Smooth muscle cell (in vitro differentiated cells): ENCODE data around the gene CREB3L2. TPM values are rescaled to one million over a fixed set of nuclear protein-coding genes. Genes with fewer than 3 reads are reported as not detected.
"Not testable (repeated sequence)": the region's sequence is repeated elsewhere in the genome, so short reads cannot be mapped to it uniquely, and the experiment has no call there.

Source experiments
- DNase-seq: peaks from one replicate; lab custom pipeline; 2025; ENCODE audit not compliant: unreplicated experiment; lab: John Stamatoyannopoulos, UW
- H2AFZ ChIP-seq: fragments of 200-600 bp; sonication (generic); 2 replicates; pipeline ENCODE4 v1.6.0; 2016; ENCODE audit warnings: antibody characterized with exemption, low read depth, mild to moderate bottlenecking
- H3F3A ChIP-seq: fragments of 200-600 bp; sonication (generic); 2 replicates; pipeline ENCODE4 v1.6.0; 2017; ENCODE audit warnings: antibody characterized with exemption, low read depth
- H3K27ac ChIP-seq: fragments of 200-600 bp; sonication (generic); 2 replicates; pipeline ENCODE4 v1.5.1; 2016; ENCODE audit warnings: low read depth, mild to moderate bottlenecking
- H3K27me3 ChIP-seq: fragments of 200-600 bp; sonication (generic); 2 replicates; pipeline ENCODE4 v1.6.1; 2016; ENCODE audit warnings: low read depth, mild to moderate bottlenecking
- H3K36me3 ChIP-seq: fragments of 200-600 bp; sonication (generic); 2 replicates; pipeline ENCODE4 v1.5.1; 2016; ENCODE audit warnings: low read depth
- H3K4me1 ChIP-seq: fragments of 200-600 bp; sonication (generic); 2 replicates; pipeline ENCODE4 v1.5.1; 2016; ENCODE audit warnings: low read depth
- H3K4me2 ChIP-seq: fragments of 200-600 bp; sonication (generic); 2 replicates; pipeline ENCODE4 v1.6.0; 2016; ENCODE audit warnings: mild to moderate bottlenecking
- H3K4me3 ChIP-seq: fragments of 200-600 bp; sonication (generic); 2 replicates; pipeline ENCODE4 v1.5.1; 2016; ENCODE audit warnings: mild to moderate bottlenecking
- H3K79me2 ChIP-seq: fragments of 200-600 bp; sonication (generic); 2 replicates; pipeline ENCODE4 v1.6.0; 2016; ENCODE audit warnings: low read depth, mild to moderate bottlenecking
- H3K9ac ChIP-seq: fragments of 200-600 bp; sonication (generic); 2 replicates; pipeline ENCODE4 v1.6.0; 2016; ENCODE audit warnings: low read depth
- H3K9me3 ChIP-seq: fragments of 200-600 bp; sonication (generic); replicated peaks from 2 replicates; pipeline ENCODE4 v1.5.1; 2016; ENCODE audit warnings: low read depth
- H4K20me1 ChIP-seq: fragments of 200-600 bp; sonication (generic); 2 replicates; pipeline ENCODE4 v1.6.0; 2016; ENCODE audit warnings: low read depth
- WGBS: methylation state at CpG from one replicate; pipeline ENCODE4 v1.1.7; 2016; ENCODE audit warnings: low lambda C conversion rate; 5-methylcytosine and 5-hydroxymethylcytosine counted together
- polyA plus RNA-seq: library from polyadenylated mRNA; unstranded; fragments of >200 nt; fragmentation: Nextera tagmentation; extraction: Ambion mirVana; gene quantifications from 2 replicates; pipeline ENCODE4 v1.2.1, GENCODE V29; 2016
- total RNA-seq: library from RNA; depleted of rRNA; stranded (reverse); fragments of >200 nt; gene quantifications from 2 replicates; pipeline ENCODE4 v1.2.3, GENCODE V29; 2014
- TF ChIP-seq, protein P1 (sequence below): fragments of 200-600 bp; sonication (generic); IDR thresholded peaks from 2 replicates; pipeline ENCODE4 v1.5.1; 2017; ENCODE audit warnings: borderline replicate concordance, mild to moderate bottlenecking, antibody characterized with exemption; ENCODE audit not compliant: insufficient read depth, poor library complexity, severe bottlenecking

CREB3L2 gene
- total and polyA plus RNA-seq, 2 experiments from 2014 or later = 27.4 to 69.1 TPM

DNA sequence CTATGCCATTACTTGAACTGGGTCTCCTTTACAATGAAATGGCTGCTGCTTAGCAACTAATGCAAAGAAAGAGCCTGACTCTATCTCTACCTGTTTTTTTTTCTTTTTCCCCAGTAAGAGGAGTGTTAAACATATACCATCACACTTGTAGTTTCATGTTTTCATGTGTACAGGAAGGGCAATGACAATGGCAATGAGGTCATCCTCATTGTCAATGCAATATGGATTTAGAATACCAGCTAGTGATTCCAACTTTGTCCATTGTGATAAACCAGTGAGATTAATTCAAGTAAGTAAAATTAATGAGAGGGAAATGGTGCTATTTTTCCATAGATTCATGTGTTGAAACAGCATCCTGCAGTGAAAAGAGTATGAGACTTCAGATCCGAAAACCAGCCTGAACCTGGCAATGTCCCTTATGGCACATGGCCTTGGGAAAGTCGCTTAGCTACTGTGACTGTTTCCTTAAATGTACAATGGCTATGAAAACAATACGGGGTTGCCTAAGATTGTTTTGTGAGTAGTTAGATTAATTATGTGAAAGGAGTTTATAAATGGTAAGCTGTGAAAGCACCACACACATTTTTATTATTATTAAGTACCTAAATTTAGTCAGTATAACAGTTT, 166.3 kb downstream of the CREB3L2 start:
- Histone ChIP-seq H4K20me1 (no peaks in the 10 kb centered on the region), H3K4me1 (peaks cover 14% of the 10 kb centered on the region), H3K4me2 (no peak overlapping the region), H3K4me3 (no peak overlapping the region), H2AFZ (no peak overlapping the region), H3F3A (no peaks in the 10 kb centered on the region), H3K79me2 (no peaks in the 10 kb centered on the region), H3K9me3 (no peaks in the 10 kb centered on the region), H3K27ac (no peak overlapping the region), H3K27me3 (no peaks in the 10 kb centered on the region), H3K9ac (no peak overlapping the region), H3K36me3 (no peaks in the 10 kb centered on the region)
- no peak for DNase-seq
- TF ChIP-seq, protein P1, sequence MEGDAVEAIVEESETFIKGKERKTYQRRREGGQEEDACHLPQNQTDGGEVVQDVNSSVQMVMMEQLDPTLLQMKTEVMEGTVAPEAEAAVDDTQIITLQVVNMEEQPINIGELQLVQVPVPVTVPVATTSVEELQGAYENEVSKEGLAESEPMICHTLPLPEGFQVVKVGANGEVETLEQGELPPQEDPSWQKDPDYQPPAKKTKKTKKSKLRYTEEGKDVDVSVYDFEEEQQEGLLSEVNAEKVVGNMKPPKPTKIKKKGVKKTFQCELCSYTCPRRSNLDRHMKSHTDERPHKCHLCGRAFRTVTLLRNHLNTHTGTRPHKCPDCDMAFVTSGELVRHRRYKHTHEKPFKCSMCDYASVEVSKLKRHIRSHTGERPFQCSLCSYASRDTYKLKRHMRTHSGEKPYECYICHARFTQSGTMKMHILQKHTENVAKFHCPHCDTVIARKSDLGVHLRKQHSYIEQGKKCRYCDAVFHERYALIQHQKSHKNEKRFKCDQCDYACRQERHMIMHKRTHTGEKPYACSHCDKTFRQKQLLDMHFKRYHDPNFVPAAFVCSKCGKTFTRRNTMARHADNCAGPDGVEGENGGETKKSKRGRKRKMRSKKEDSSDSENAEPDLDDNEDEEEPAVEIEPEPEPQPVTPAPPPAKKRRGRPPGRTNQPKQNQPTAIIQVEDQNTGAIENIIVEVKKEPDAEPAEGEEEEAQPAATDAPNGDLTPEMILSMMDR = no peak
- 91% methylated on average over 3 of the region's 3 CpGs for WGBS

DNA sequence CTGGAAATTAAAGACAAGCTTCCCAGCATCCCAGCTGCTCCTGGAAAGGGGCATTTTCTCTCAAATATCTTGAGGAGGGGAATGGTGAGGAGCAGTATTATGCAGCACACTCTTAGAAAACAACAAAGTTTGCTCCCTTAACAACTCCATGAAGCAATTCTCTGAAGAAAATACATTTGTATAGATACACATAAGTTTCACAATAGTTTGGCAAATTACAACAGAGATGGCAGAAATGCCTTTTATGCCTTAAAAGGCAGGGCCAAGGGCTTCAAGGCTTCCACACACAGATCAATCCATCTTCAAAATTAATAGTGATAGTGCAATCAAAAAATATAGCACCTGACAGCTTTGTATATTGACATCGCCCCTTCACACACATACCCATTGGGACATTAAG, 167.3 kb downstream of the CREB3L2 start:
- Histone ChIP-seq H3K27ac (no peak overlapping the region), H3K4me1 (peaks cover 6% of the 10 kb centered on the region), H3K4me3 (no peak overlapping the region), H3F3A (no peaks in the 10 kb centered on the region), H3K27me3 (no peaks in the 10 kb centered on the region), H4K20me1 (no peaks in the 10 kb centered on the region), H3K9me3 (no peaks in the 10 kb centered on the region), H2AFZ (no peak overlapping the region), H3K4me2 (no peak overlapping the region), H3K79me2 (no peaks in the 10 kb centered on the region), H3K36me3 (no peaks in the 10 kb centered on the region), H3K9ac (no peak overlapping the region)
- DNase-seq = no peak
- WGBS = 100% methylated on average over 1 of the region's 1 CpG
- TF ChIP-seq, protein P1 = no peak

DNA sequence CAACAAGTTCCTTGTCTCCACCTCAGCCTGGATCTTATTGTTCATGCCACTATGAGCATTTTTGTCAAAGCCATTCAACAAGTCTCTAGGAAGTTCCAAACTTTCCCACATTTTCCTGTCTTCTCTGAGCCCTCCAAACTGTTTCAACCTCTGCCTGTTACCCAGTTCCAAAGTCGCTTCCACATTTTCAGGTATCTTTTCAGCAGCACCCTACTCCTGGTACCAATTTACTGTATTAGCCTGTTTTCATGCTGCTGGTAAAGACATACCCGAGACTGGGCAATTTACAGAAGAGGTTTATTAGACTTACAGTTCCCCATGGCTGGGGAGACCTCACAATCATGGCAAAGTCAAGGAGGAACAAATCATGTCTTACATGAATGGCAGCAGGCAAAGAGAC, 168.9 kb downstream of the CREB3L2 start:
- H3K79me2 ChIP-seq, H3K4me2 ChIP-seq, H3K36me3 ChIP-seq, H2AFZ ChIP-seq, H4K20me1 ChIP-seq, H3K9ac ChIP-seq, H3K27ac ChIP-seq, H3K4me1 ChIP-seq, H3K9me3 ChIP-seq, H3K27me3 ChIP-seq, H3F3A ChIP-seq, H3K4me3 ChIP-seq, DNase-seq: not testable (repeated sequence)
- WGBS = 95% methylated on average over 2 of the region's 2 CpGs

DNA sequence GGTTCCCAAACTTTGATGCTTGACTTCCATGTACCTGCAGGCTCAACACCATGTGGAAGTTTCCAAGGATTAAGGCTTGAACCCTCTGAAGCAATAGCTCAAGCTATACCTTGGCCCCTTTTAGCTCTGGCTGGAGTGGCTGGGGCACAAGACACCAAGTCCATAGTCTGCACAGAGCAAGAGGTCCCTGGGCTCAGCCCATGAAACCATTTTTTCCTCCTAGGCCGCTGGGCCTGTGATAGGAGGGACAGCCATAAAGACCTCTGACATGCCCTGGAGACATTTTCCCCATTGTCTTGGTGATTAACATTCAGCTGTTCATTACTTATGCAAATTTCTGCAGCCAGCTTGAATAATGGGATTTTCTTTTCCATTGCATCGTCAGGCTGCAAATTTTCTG, 169.5 kb downstream of the CREB3L2 start:
- Histone ChIP-seq H3K4me1 (no peaks in the 10 kb centered on the region), H3K4me3 (no peak overlapping the region), H3K79me2 (no peaks in the 10 kb centered on the region), H3K9ac (no peak overlapping the region), H3K27me3 (no peaks in the 10 kb centered on the region), H3K36me3 (no peaks in the 10 kb centered on the region), H3K9me3 (no peaks in the 10 kb centered on the region), H2AFZ (no peak overlapping the region), H3F3A (no peaks in the 10 kb centered on the region), H3K4me2 (no peak overlapping the region), H3K27ac (no peak overlapping the region), H4K20me1 (no peaks in the 10 kb centered on the region)
- 95% methylated on average over 2 of the region's 2 CpGs for WGBS
- TF ChIP-seq, protein P1 = no peak
- DNase-seq = no peak

DNA sequence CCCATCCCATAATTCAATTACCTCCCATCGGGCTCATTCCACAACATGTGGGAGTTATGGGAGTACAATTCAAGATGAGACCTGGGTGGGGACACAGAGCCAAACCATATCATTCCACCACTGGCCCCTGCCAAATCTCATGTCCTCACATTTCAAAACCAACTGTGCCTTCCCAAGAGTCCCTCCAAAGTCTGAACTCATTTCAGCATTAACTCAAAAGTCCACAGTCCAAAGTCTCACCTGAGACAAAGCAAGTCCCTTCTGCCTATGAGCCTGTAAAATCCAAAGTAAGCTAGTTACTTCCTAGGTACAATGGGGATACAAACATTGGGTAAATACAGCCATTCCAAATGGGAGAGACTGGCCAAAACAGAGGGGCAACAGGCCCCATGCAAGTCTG, 170.3 kb downstream of the CREB3L2 start:
- WGBS = 50% methylated on average over 1 of the region's 1 CpG
- H4K20me1 ChIP-seq, H3K9ac ChIP-seq, H3K4me2 ChIP-seq, H3K4me3 ChIP-seq, DNase-seq, H3K27me3 ChIP-seq, H2AFZ ChIP-seq, H3K79me2 ChIP-seq, H3K4me1 ChIP-seq, H3K36me3 ChIP-seq, H3K27ac ChIP-seq, H3F3A ChIP-seq, H3K9me3 ChIP-seq: not testable (repeated sequence)
